Measurements from ENCODE around the gene KIRREL3. TPM values are rescaled to one million over a fixed set of nuclear protein-coding genes. Genes with fewer than 3 reads are reported as not detected.

The KIRREL3 gene
- total RNA-seq, 1 donor from 2014 or later = not detected

DNA sequence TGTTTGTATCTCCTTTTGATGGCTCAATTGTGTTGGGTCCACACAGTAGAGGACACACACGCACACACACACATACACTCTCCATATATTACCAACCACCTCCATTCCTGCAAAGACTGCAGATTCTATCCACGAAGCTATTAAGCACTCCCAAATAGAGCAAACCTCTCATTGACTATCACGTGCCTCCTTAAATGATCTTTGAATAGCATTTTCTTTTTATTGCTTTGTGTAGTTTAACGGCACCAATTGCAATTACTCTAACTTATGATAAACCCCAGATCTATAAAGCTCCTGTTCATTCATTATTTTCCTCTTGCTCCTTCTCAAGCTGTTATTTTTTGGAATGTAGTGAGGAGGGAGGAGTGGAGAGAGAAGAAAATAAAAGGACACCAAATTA lies 440.3 kb downstream of the KIRREL3 start:
- TF ChIP-seq, protein P1, sequence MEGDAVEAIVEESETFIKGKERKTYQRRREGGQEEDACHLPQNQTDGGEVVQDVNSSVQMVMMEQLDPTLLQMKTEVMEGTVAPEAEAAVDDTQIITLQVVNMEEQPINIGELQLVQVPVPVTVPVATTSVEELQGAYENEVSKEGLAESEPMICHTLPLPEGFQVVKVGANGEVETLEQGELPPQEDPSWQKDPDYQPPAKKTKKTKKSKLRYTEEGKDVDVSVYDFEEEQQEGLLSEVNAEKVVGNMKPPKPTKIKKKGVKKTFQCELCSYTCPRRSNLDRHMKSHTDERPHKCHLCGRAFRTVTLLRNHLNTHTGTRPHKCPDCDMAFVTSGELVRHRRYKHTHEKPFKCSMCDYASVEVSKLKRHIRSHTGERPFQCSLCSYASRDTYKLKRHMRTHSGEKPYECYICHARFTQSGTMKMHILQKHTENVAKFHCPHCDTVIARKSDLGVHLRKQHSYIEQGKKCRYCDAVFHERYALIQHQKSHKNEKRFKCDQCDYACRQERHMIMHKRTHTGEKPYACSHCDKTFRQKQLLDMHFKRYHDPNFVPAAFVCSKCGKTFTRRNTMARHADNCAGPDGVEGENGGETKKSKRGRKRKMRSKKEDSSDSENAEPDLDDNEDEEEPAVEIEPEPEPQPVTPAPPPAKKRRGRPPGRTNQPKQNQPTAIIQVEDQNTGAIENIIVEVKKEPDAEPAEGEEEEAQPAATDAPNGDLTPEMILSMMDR (IDR thresholded peaks at IDR 0.05) = no peak
- H3K27ac ChIP-seq = no peak overlapping the region
- intact Hi-C loops (cut with DNase I) = no loop called here
- H3K4me1 ChIP-seq = no peaks in the 10 kb centered on the region
- no peak overlapping the region for H3K4me3 ChIP-seq
- H3K36me3 ChIP-seq = no peaks in the 10 kb centered on the region
- no peak for ATAC-seq
- H3K9me3 ChIP-seq = no peaks in the 10 kb centered on the region
- no peaks in the 10 kb centered on the region for H3K27me3 ChIP-seq
- DNase-seq = no peak

DNA sequence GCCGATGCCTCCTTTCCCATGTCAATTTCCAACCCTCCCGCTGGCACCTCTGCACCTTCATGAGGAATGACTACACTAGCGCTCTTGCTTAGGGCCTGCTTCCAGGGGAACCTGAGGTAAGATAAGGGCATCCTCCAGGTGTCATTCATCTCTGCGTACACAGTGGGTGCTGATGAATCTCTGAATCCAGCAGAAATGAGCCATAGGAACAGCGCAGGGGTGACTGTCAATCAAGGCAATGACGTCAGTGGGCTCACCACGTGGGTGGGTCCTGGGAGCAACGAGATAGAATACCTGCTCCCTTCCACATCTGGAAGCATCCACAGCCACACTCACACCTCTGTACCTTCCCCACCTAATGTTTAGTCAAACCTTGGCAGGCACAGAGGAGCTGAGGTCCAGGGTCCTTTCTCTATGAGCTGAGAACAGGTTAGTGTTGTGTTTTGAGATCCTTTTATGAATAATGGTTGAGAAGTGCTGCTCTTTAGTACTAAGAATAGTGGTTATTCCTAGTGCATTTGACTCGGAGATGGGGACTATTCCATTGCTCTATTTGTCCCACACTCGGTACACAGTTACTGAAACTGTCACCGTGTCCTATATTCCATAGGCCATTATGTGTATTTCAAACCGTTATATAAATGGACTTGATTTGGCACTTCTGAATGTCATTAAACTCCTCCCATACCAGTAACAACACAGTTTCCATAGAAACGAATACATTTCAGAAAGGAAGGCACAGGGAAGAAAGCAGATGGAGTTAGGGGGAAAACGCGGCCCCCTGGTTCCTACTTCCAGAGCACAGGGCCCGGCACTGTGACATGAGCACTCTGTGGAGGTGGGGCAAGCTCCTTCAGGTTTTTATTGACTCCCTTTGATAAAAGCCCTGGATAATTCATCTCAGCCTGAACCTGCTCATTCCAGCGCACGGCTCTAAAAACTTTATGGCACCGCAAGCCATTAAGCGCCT lies 451.7 kb downstream of the KIRREL3 start:
- H3K36me3 ChIP-seq = no peaks in the 10 kb centered on the region
- H3K4me3 ChIP-seq = no peak overlapping the region
- TF ChIP-seq, protein P1 (IDR thresholded peaks at IDR 0.05) = no peak
- no peaks in the 10 kb centered on the region for H3K4me1 ChIP-seq
- ATAC-seq (no peak), DNase-seq (no peak)
- H3K9me3 ChIP-seq = no peaks in the 10 kb centered on the region
- intact Hi-C loops (cut with DNase I) = no loop called here
- H3K27me3 ChIP-seq = no peaks in the 10 kb centered on the region
- no peak overlapping the region for H3K27ac ChIP-seq

DNA sequence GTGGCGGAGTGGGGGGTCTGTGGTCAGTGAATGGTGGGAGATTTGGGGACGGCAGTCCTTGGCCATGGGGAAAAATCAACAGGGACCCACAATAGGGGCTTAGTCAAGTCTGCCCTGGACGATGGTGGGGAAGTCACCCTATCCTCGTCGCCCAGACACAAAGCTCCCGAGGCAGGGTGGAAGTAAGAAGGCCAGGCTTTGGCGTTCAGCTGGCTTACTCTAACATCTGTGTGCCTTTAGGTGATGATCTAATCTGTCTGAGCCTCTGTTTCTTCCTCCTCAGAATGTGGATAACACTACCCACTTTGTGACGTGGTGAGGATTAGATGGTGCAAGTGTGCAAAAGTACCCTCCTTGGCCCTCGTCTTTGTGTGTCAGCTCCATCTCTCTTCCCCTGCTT lies 452.9 kb downstream of the KIRREL3 start:
- Histone ChIP-seq H3K4me3 (no peak overlapping the region), H3K9me3 (no peaks in the 10 kb centered on the region), H3K4me1 (no peaks in the 10 kb centered on the region), H3K27ac (no peak overlapping the region), H3K36me3 (no peaks in the 10 kb centered on the region), H3K27me3 (no peaks in the 10 kb centered on the region)
- intact Hi-C loops (cut with DNase I) = no loop called here
- DNase-seq = no peak
- ATAC-seq = no peak
- TF ChIP-seq, protein P1 (IDR thresholded peaks at IDR 0.05) = no peak

DNA sequence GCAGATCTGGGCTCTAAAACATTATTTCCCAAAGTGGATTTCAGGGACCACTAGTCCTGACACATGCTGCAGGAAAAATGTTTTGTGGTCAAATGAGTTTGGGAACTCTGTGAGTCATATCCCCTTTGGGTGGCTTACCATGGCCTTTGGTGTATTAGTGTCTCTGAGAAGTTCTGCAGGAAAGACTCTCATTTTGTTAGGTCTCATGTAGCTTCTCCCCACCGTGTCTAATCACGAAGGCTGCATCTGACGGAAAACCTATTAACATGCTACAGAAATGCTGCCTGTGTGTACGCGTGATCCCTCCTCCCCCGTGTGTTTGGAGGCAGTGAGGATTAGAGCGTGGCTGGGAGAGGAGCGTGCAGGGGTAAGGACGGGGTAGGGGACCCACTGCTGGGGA lies 453.4 kb downstream of the KIRREL3 start:
- intact Hi-C loops (cut with DNase I) = no loop called here
- DNase-seq = no peak

DNA sequence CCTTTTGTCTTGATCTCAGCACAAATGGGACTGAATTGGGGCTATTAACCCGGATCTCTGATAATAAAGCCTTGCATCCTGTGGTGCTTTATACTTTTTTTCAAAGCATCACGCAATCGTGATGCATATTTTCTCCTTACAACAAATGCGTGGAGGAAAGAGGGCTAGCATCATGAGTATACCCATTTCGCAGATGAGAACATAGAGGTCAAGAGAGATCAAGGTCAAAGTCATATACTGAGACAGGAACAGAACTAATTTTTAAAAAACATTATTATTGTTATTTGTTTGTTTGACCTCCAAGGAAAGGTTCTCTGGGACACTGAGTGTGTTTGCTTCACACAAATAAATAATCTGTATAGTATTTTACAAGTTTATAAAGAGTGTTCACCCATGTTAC lies 453.9 kb downstream of the KIRREL3 start:
- H3K36me3 ChIP-seq = no peaks in the 10 kb centered on the region
- DNase-seq = no peak
- no peaks in the 10 kb centered on the region for H3K4me1 ChIP-seq
- no peaks in the 10 kb centered on the region for H3K27me3 ChIP-seq
- no peaks in the 10 kb centered on the region for H3K9me3 ChIP-seq
- TF ChIP-seq, protein P1 (IDR thresholded peaks at IDR 0.05) = no peak
- intact Hi-C loops (cut with DNase I) = no loop called here
- H3K27ac ChIP-seq = no peak overlapping the region
- no peak overlapping the region for H3K4me3 ChIP-seq
- no peak for ATAC-seq

More for the DNA sequence above, 453.4 kb downstream of the KIRREL3 start:
- H3K27ac ChIP-seq = no peak overlapping the region
- H3K27me3 ChIP-seq = no peaks in the 10 kb centered on the region
- no peaks in the 10 kb centered on the region for H3K4me1 ChIP-seq
- H3K36me3 ChIP-seq = no peaks in the 10 kb centered on the region
- no peak for ATAC-seq
- H3K9me3 ChIP-seq = no peaks in the 10 kb centered on the region
- no peak overlapping the region for H3K4me3 ChIP-seq
- TF ChIP-seq, protein P1 (IDR thresholded peaks at IDR 0.05) = no peak
